Tibial nerve (tissue), 4 donors: ENCODE measurements around the gene SINHCAF. TPM values are rescaled to one million over a fixed set of nuclear protein-coding genes. Genes with fewer than 3 reads are reported as not detected.

Experiments
- DNase-seq, 2 donors: peaks; one replicate each; pipeline ENCODE4 v3.0.0-alpha.2; 2019; ENCODE audit warnings: low spot score in 2 of 2
- H3K27ac ChIP-seq, 4 donors: fragments of 200-600 bp; sonication (generic) in 3 of 4; one replicate each; pipeline ENCODE4 v1.5.1; 2017 to 2019; ENCODE audit warnings: mild to moderate bottlenecking in 1 of 4
- H3K27me3 ChIP-seq, 2 donors: fragments of 200-600 bp; sonication (generic) in 1 of 2; one replicate each; pipeline versions ENCODE4 v1.5.1 to v1.6.0; 2017 to 2019
- H3K36me3 ChIP-seq, 3 donors: fragments of 200-600 bp; sonication (generic); one replicate each; pipeline ENCODE4 v1.5.1; 2018 to 2019
- H3K4me1 ChIP-seq, 4 donors: fragments of 200-600 bp; sonication (generic) in 3 of 4; one replicate each; pipeline ENCODE4 v1.5.1; 2017 to 2019
- H3K4me3 ChIP-seq, 4 donors: fragments of 200-600 bp; sonication (generic) in 3 of 4; one replicate each; pipeline ENCODE4 v1.5.1; 2017 to 2019; ENCODE audit warnings: mild to moderate bottlenecking in 1 of 4, moderate library complexity in 1 of 4
- H3K9me3 ChIP-seq, 4 donors: fragments of 200-600 bp; sonication (generic) in 3 of 4; one replicate each; pipeline ENCODE4 v1.5.1; 2017 to 2019
- EP300 ChIP-seq, 2 donors: sonication (generic); formaldehyde crosslinking; IDR thresholded peaks; one replicate each; pipeline ENCODE4 v1.6.1; 2017; ENCODE audit warnings: antibody characterized with exemption in 2 of 2, mild to moderate bottlenecking in 1 of 2
- POLR2A ChIP-seq, 2 donors: fragments of 450-650 bp; IDR thresholded peaks; one replicate each; pipeline ENCODE4 v1.6.1; 2017; ENCODE audit warnings: antibody characterized with exemption in 2 of 2, mild to moderate bottlenecking in 2 of 2, moderate library complexity in 2 of 2
- WGBS, 2 donors: methylation state at CpG; one replicate each; pipeline ENCODE4 v1.1.5; 2018; 5-methylcytosine and 5-hydroxymethylcytosine counted together
- small RNA-seq: library from RNA; depleted of rRNA; stranded (forward); fragments of <200 nt; gene quantifications from one replicate; pipeline ENCODE3, GENCODE V24; 2016
- total RNA-seq, 4 donors: library from RNA; depleted of rRNA; stranded (reverse); fragments of >200 nt; gene quantifications; one replicate each; pipeline ENCODE4 v1.1.0, GENCODE V29; 2016
- TF ChIP-seq, protein P1 (sequence below), 5 experiments: fragments of 200-600 bp in 3 of 5; fragments of 450-650 bp in 2 of 5; sonication (generic) in 3 of 5; IDR thresholded peaks; one replicate each; pipeline ENCODE4 v1.5.1; 2016 to 2019; ENCODE audit warnings: antibody characterized with exemption in 5 of 5, mild to moderate bottlenecking in 3 of 5, moderate library complexity in 2 of 5

Gene SINHCAF
- total RNA-seq, 4 donors from 2014 or later, result 7.5 to 18.6 (median 10.5) TPM

DNA sequence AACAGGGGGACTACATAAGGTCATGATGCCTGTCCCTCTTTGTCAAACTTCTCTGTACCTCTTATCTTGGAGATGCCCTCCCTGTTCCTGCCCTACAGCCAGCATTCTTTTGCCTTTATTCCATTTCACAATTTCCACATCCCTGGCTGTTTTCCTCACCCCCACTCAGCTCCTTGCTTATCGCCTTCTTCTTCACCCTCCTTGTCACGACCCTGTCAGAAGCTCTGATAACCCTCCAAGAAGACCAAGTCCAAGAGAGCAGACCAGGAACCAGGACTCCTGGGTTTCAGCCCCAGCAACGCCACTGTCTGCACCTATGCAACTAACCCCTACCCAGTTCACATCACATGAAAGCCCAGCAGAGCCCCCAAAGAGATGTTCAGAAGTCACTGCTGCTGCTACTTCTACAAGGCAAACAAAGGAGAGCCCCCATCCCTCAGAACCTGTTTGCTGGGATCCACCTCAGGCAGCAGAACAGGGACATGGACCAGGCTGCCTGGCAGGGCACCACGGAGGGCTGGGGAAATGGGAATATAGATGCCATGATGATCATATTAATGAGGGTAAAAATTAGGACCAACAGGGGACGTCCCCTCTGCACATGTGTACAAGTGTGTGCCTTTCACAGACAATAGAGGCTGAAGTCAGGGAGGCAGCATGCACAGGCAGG lies 92.8 kb downstream of the SINHCAF start:
- 80% methylated on average over 5 of the region's 5 CpGs for WGBS, 2 donors
- DNase-seq, result no peak
- no peaks in the 10 kb centered on the region for H3K27me3 ChIP-seq
- H3K27ac ChIP-seq, result no peak overlapping the region
- TF ChIP-seq POLR2A (IDR thresholded peaks at IDR 0.05) (no peak), EP300 (IDR thresholded peaks at IDR 0.05) (no peak)
- TF ChIP-seq, protein P1, sequence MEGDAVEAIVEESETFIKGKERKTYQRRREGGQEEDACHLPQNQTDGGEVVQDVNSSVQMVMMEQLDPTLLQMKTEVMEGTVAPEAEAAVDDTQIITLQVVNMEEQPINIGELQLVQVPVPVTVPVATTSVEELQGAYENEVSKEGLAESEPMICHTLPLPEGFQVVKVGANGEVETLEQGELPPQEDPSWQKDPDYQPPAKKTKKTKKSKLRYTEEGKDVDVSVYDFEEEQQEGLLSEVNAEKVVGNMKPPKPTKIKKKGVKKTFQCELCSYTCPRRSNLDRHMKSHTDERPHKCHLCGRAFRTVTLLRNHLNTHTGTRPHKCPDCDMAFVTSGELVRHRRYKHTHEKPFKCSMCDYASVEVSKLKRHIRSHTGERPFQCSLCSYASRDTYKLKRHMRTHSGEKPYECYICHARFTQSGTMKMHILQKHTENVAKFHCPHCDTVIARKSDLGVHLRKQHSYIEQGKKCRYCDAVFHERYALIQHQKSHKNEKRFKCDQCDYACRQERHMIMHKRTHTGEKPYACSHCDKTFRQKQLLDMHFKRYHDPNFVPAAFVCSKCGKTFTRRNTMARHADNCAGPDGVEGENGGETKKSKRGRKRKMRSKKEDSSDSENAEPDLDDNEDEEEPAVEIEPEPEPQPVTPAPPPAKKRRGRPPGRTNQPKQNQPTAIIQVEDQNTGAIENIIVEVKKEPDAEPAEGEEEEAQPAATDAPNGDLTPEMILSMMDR (IDR thresholded peaks at IDR 0.05), result no peak
- H3K4me3 ChIP-seq, result no peak overlapping the region
- no peaks in the 10 kb centered on the region for H3K36me3 ChIP-seq
- H3K4me1 ChIP-seq, result peaks cover 0 to 7% (median 0%) of the 10 kb centered on the region in 4 donors
- H3K9me3 ChIP-seq, result no peaks in the 10 kb centered on the region

DNA sequence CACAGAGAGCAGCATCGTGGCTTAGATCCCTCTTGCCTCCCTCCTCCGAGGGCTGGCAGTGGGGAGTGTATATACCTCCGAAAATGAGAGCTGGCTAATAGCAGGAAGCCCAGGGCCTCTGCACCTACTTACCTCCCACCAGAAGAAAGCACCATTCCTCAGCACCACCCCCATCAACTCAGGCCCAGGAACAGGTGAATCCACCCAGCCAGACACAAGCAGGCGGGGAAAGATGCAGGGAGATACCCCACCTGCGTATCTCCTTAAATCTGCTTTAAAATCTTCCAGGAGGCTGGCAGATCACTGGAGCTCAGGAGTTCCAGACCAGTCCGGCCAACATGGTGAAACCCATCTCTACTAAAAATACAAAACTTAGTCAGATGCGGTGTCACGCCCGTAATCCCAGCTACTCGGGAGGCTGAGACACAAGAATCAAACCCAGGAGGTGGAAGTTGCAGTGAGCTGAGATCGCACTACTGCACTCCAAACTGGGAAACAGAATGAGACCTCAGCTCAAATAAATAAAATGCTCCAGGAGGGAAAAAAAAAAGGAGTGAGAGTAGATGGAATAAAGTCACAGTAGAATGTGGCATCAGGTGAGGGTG lies 93.5 kb downstream of the SINHCAF start:
- 81 to 92% methylated on average over 11 of the region's 11 CpGs for WGBS, 2 donors
- no peak overlapping the region for H3K27ac ChIP-seq
- H3K4me1 ChIP-seq, result peaks cover 0 to 7% (median 0%) of the 10 kb centered on the region in 4 donors
- no peaks in the 10 kb centered on the region for H3K36me3 ChIP-seq
- no peaks in the 10 kb centered on the region for H3K27me3 ChIP-seq
- TF ChIP-seq POLR2A (IDR thresholded peaks at IDR 0.05), result no peak
- TF ChIP-seq, protein P1 (IDR thresholded peaks at IDR 0.05), result no peak
- no peak for TF ChIP-seq EP300 (IDR thresholded peaks at IDR 0.05)
- H3K9me3 ChIP-seq, result no peaks in the 10 kb centered on the region
- no peak overlapping the region for H3K4me3 ChIP-seq
- DNase-seq, result no peak

DNA sequence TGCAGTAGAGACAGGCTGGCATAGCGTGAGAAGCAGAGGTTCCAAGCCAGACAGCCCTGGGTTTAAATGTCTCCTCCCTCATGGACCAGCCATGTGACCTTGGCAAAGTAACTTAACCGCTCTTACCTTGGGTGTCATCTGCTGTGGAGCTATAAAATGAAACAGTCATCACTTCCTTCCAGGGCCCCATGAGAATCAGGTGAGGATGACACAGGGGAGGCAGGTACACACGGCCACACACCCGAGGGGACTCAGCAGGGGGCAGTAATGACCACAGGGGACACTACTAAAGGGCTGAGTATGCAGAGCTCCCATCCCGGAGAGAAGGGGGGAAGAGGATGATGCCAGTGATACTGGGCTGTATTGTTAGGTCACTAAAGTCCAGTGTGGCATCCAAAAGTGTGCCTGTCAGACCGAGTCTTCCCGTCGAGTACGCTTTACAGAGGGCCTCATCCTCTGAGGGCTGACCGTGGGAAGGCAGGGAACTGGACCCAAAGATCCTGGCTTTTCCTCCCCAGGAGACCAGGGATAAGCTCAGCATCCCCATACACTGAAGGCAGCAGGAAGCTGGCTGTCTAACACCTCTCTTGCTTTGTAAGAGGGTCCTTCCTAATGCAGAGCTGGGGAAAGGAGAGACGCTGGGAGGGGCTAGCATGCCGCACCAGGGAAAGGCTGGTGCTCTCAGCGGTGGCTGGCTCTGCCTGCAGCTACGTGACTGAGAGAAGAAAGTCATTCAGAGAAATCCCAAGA lies 94.2 kb downstream of the SINHCAF start:
- no peak for DNase-seq
- H3K27me3 ChIP-seq, result no peaks in the 10 kb centered on the region
- H3K36me3 ChIP-seq, result no peaks in the 10 kb centered on the region
- H3K9me3 ChIP-seq, result no peaks in the 10 kb centered on the region
- WGBS, 2 donors, result 87 to 89% methylated on average over 14 of the region's 14 CpGs
- no peak for TF ChIP-seq EP300 (IDR thresholded peaks at IDR 0.05)
- TF ChIP-seq POLR2A (IDR thresholded peaks at IDR 0.05), result no peak
- TF ChIP-seq, protein P1 (IDR thresholded peaks at IDR 0.05), result no peak
- H3K27ac ChIP-seq, result no peak overlapping the region
- no peak overlapping the region for H3K4me3 ChIP-seq
- H3K4me1 ChIP-seq, result peaks cover 0 to 7% (median 0%) of the 10 kb centered on the region in 4 donors

Small RNA genes within 50 kb of the gene (small RNA-seq; reads per million reads assigned to genes)
- gene AC024940.4 (not detected), gene AC024940.5 (not detected), gene MREGP1 (not detected), gene RF00026 (not detected)
